OCI-LY3 (cell line): ENCODE data around the gene TBX2.
"Not testable (repeated sequence)": the region's sequence is repeated elsewhere in the genome, so short reads cannot be mapped to it uniquely, and the experiment has no call there.

ENCODE experiments used
- H2AFZ ChIP-seq: fragments of 200-600, 300-600 bp; shearing (Covaris generic); 2 replicates; pipeline ENCODE4 v1.6.0; 2014; ENCODE audit warnings: antibody characterized with exemption, low read depth, low read length
- H3K27ac ChIP-seq: fragments of 200-600, 300-600 bp; sonication (generic); 2 replicates; pipeline ENCODE4 v1.5.1; 2014; ENCODE audit warnings: mild to moderate bottlenecking, low read length, moderate library complexity, mixed read lengths
- H3K27me3 ChIP-seq: fragments of 200-600, 300-600 bp; sonication (generic); 2 replicates; pipeline ENCODE4 v1.6.1; 2014; ENCODE audit warnings: low read depth, low read length, mixed read lengths
- H3K36me3 ChIP-seq: fragments of 200-600, 300-600 bp; sonication (generic); replicated peaks from 2 replicates; pipeline ENCODE3; 2014; ENCODE audit warnings: low read depth, low read length, mixed read lengths
- H3K4me1 ChIP-seq: fragments of 300-600, 200-600 bp; sonication (generic); 2 replicates; pipeline ENCODE4 v1.6.1; 2014; ENCODE audit warnings: low read length, mixed read lengths
- H3K4me2 ChIP-seq: fragments of 200-600, 300-600 bp; sonication (generic); 2 replicates; pipeline ENCODE4 v1.6.1; 2014; ENCODE audit warnings: low read length, mixed read lengths
- H3K4me3 ChIP-seq: fragments of 300-600, 200-600 bp; sonication (generic); 2 replicates; pipeline ENCODE4 v1.5.1; 2014; ENCODE audit warnings: antibody characterized with exemption, mild to moderate bottlenecking, low read length, moderate library complexity
- H3K79me2 ChIP-seq: fragments of 300-600, 200-600 bp; shearing (Covaris generic); 2 replicates; pipeline ENCODE4 v1.6.1; 2014; ENCODE audit warnings: mild to moderate bottlenecking, low read length, mixed read lengths
- H3K9ac ChIP-seq: fragments of 300-600, 200-600 bp; shearing (Covaris generic); 2 replicates; pipeline ENCODE4 v1.6.0; 2014; ENCODE audit warnings: mild to moderate bottlenecking, low read length, moderate library complexity
- H3K9me3 ChIP-seq: fragments of 200-600, 300-600 bp; shearing (Covaris generic); 2 replicates; pipeline ENCODE4 v1.6.1; 2014; ENCODE audit warnings: low read length, mixed read lengths; ENCODE audit not compliant: insufficient read depth
- H4K20me1 ChIP-seq: fragments of 200-600, 300-600 bp; sonication (generic); 2 replicates; pipeline ENCODE4 v1.6.1; 2016; ENCODE audit warnings: low read length, mixed read lengths; ENCODE audit not compliant: insufficient read depth
- EZH2phosphoT487 ChIP-seq: fragments of 200-600 bp; shearing (Covaris generic); IDR thresholded peaks from 2 replicates; pipeline ENCODE4 v1.6.1; 2018; ENCODE audit warnings: antibody characterized with exemption, mixed run types, low read depth
- TF ChIP-seq, protein P1 (sequence below): fragments of 200-600, 300-600 bp; sonication (generic); IDR thresholded peaks from 2 replicates; pipeline ENCODE4 v1.5.1; 2014; ENCODE audit warnings: antibody characterized with exemption, low read length, low read depth

The TBX2 gene

GRCh38 chr17:61353615-61354014 is 46.0 kb upstream of the TBX2 start:
- H3K4me3 ChIP-seq, result no peak overlapping the region
- no peak overlapping the region for H3K4me2 ChIP-seq
- H3K9ac ChIP-seq, result no peak overlapping the region
- no peaks in the 10 kb centered on the region for H3K4me1 ChIP-seq
- H4K20me1 ChIP-seq, result no peaks in the 10 kb centered on the region
- no peaks in the 10 kb centered on the region for H3K79me2 ChIP-seq
- H3K27me3 ChIP-seq, result no peaks in the 10 kb centered on the region
- H3K27ac ChIP-seq, result no peak overlapping the region
- TF ChIP-seq EZH2phosphoT487, result no peak
- TF ChIP-seq, protein P1, sequence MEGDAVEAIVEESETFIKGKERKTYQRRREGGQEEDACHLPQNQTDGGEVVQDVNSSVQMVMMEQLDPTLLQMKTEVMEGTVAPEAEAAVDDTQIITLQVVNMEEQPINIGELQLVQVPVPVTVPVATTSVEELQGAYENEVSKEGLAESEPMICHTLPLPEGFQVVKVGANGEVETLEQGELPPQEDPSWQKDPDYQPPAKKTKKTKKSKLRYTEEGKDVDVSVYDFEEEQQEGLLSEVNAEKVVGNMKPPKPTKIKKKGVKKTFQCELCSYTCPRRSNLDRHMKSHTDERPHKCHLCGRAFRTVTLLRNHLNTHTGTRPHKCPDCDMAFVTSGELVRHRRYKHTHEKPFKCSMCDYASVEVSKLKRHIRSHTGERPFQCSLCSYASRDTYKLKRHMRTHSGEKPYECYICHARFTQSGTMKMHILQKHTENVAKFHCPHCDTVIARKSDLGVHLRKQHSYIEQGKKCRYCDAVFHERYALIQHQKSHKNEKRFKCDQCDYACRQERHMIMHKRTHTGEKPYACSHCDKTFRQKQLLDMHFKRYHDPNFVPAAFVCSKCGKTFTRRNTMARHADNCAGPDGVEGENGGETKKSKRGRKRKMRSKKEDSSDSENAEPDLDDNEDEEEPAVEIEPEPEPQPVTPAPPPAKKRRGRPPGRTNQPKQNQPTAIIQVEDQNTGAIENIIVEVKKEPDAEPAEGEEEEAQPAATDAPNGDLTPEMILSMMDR, result no peak
- no peak overlapping the region for H2AFZ ChIP-seq
- no peaks in the 10 kb centered on the region for H3K36me3 ChIP-seq
- no peaks in the 10 kb centered on the region for H3K9me3 ChIP-seq

DNA sequence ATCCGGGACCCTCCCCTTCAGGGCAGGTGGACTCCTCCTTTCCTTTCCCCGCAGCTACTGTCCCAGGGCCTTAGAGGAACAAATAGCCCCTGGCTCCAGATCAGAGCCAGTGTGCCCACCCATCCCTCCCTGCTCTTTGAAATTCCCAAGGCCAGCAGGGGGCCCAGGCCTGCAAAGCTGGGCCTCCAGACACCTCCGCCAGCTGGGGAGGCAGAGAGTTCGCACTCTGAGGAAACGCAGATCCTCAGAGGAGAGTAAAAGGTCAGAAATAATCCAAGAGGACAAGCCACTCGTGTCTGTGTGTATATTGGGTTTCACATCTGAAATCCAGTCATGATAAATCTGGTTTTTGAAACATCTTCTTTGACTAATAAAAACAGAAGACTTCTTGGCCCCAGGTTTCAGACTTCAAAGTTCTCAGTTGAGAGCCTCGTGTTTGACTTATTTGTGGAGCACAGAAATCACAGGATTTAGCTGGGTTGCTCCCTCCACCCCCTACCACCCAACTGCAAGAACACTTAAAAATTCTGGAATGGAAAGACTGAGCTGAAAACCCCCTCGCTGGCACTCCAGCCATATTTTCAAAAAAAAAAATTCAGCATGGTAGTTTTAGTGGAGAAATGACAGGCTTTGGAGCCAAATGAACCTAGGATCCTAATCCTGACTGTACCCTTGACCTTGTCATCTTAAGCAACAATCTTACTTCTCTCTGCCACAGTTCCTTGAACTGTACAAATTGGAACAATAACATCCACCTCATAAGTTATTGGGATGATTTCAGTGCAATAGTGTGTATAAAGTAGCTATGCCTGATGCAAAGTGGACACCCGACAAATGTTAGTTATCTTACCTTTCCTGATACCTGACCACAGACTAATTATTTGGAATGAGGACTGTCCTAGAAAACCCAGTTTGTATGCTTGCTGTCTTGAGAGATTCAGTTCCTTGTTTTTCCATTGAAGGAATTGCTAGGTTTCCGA is 44.5 kb upstream of the TBX2 start:
- no peak overlapping the region for H3K27ac ChIP-seq
- TF ChIP-seq EZH2phosphoT487, result no peak
- TF ChIP-seq, protein P1, result no peak
- no peaks in the 10 kb centered on the region for H3K4me1 ChIP-seq
- H3K27me3 ChIP-seq, result no peaks in the 10 kb centered on the region
- no peak overlapping the region for H2AFZ ChIP-seq
- no peaks in the 10 kb centered on the region for H3K36me3 ChIP-seq
- H4K20me1 ChIP-seq, result no peaks in the 10 kb centered on the region
- no peaks in the 10 kb centered on the region for H3K9me3 ChIP-seq
- no peak overlapping the region for H3K9ac ChIP-seq
- H3K4me2 ChIP-seq, result no peak overlapping the region
- H3K4me3 ChIP-seq, result no peak overlapping the region
- H3K79me2 ChIP-seq, result no peaks in the 10 kb centered on the region

DNA sequence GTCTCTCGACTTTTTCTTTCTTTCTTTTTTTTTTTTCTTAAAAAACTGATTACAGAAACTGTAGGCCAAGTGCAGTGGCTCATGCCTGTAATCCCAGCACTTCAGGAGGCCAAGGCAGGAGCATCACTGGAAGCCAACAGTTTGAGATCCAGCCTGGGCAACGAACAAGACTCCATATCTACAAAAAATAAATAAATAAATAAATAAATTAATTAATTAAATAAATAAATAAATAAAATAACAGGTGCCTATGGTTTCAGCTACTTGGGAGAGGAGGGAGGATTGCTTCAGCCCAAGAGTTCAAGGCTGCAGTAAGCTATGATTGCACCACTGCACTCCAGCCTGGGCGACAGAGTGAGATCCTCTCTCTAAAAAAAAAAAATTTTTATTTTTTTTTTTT is 42.6 kb upstream of the TBX2 start:
- not testable (repeated sequence) for H3K27ac ChIP-seq, H3K4me2 ChIP-seq, H3K9ac ChIP-seq, H3K36me3 ChIP-seq, H2AFZ ChIP-seq, H4K20me1 ChIP-seq, H3K27me3 ChIP-seq, H3K4me1 ChIP-seq, H3K79me2 ChIP-seq, H3K9me3 ChIP-seq, H3K4me3 ChIP-seq

- H3K9ac ChIP-seq, H4K20me1 ChIP-seq, H3K36me3 ChIP-seq, H3K27me3 ChIP-seq, H2AFZ ChIP-seq, H3K27ac ChIP-seq, H3K4me3 ChIP-seq, H3K79me2 ChIP-seq, H3K4me1 ChIP-seq, H3K4me2 ChIP-seq, H3K9me3 ChIP-seq: not testable (repeated sequence)
Measured at GRCh38 chr17:61359513-61359912, 40.1 kb upstream of the TBX2 start.

GRCh38 chr17:61360318-61360943 is 39.2 kb upstream of the TBX2 start:
- Histone ChIP-seq H4K20me1 (no peaks in the 10 kb centered on the region), H3K4me3 (no peak overlapping the region), H3K9ac (no peak overlapping the region), H3K9me3 (no peaks in the 10 kb centered on the region), H3K79me2 (no peaks in the 10 kb centered on the region), H3K4me1 (no peaks in the 10 kb centered on the region), H2AFZ (no peak overlapping the region), H3K4me2 (no peak overlapping the region), H3K36me3 (no peaks in the 10 kb centered on the region), H3K27me3 (peaks cover 8% of the 10 kb centered on the region; the same call in 1 of the 2 replicates), H3K27ac (no peak overlapping the region)
- no peak for TF ChIP-seq EZH2phosphoT487
- TF ChIP-seq, protein P1, result no peak
